SK-N-SH (cell line): ENCODE measurements around the gene NR1H4.

Experiments
- CTCF ChIP-seq: fragments of 200-600 bp; sonication (generic); IDR thresholded peaks from 2 replicates; pipeline ENCODE4 v1.6.1; 2017; ENCODE audit warnings: antibody characterized with exemption, mild to moderate bottlenecking, moderate library complexity
- ELF1 ChIP-seq: IDR thresholded peaks from 2 replicates; pipeline ENCODE4 v1.4.0; 2012
- EZH2phosphoT487 ChIP-seq: fragments of 200-600 bp; sonication (generic); IDR thresholded peaks from 2 replicates; pipeline ENCODE4 v1.6.1; 2017; ENCODE audit warnings: low read depth, mixed run types, mild to moderate bottlenecking, antibody characterized with exemption, moderate library complexity, borderline replicate concordance
- MXI1 ChIP-seq: IDR thresholded peaks from 2 replicates; pipeline ENCODE4 v1.6.1; 2012; ENCODE audit warnings: mild to moderate bottlenecking, low read depth, low read length, improper control_type of control experiment
- RXRA ChIP-seq: IDR thresholded peaks from 2 replicates; pipeline ENCODE4 v1.4.0; 2012; ENCODE audit warnings: low read depth, mild to moderate bottlenecking, borderline replicate concordance
- TAF1 ChIP-seq: IDR thresholded peaks from 2 replicates; pipeline ENCODE4 v1.6.1; 2012; ENCODE audit warnings: low read depth, mild to moderate bottlenecking, low read length, moderate library complexity, borderline replicate concordance
- YY1 ChIP-seq: IDR thresholded peaks from 2 replicates; pipeline ENCODE4 v1.4.0; 2012; ENCODE audit warnings: low read depth, mild to moderate bottlenecking
- ZBTB33 ChIP-seq: IDR thresholded peaks from 2 replicates; pipeline ENCODE4 v1.4.0; 2012; ENCODE audit warnings: low read depth, borderline replicate concordance

- TF ChIP-seq MXI1 = no peak
- no peak for TF ChIP-seq CTCF
- no peak for TF ChIP-seq ELF1
- TF ChIP-seq RXRA = no peak
- TF ChIP-seq ZBTB33 = no peak
- no peak for TF ChIP-seq YY1
- TF ChIP-seq EZH2phosphoT487 = no peak
- no peak for TF ChIP-seq TAF1
These were observed 102.8 kb downstream of the NR1H4 start for GRCh38 chr12:100576331-100577036.
